Measurements from ENCODE around the gene PTPRK. TPM values are rescaled to one million over a fixed set of nuclear protein-coding genes. Genes with fewer than 3 reads are reported as not detected.

Gene PTPRK
- total RNA-seq, 1 experiment from 2014 or later = 34.2 TPM

GRCh38 chr6:128500749-128501600, 19.4 kb downstream of the PTPRK start:
- no peak for DNase-seq (ENCODE audit: low read depth, low spot score)
- Histone ChIP-seq H3K27ac (ENCODE audit: low read depth, low read length) (no peak overlapping the region), H3K4me2 (ENCODE audit: low read length) (no peak overlapping the region), H4K20me1 (ENCODE audit: insufficient read depth) (no peaks in the 10 kb centered on the region), H3K4me3 (replicated peaks in 1 of 2; ENCODE audit: low read depth in 1 of 2, low read length in 2 of 2) (no peak overlapping the region), H3K27me3 (ENCODE audit: insufficient read depth, low read length) (no peaks in the 10 kb centered on the region), H3K9ac (ENCODE audit: low read length) (no peak overlapping the region), H2AFZ (ENCODE audit: low read depth, low read length, poor library complexity, severe bottlenecking) (no peak overlapping the region), H3K79me2 (ENCODE audit: insufficient read depth, low read length) (peaks cover 9% of the 10 kb centered on the region), H3K36me3 (ENCODE audit: control insufficient read depth in 1 of 2, insufficient read depth in 2 of 2, low read length in 2 of 2) (no peaks in the 10 kb centered on the region), H3K9me3 (ENCODE audit: control insufficient read depth in 1 of 2, insufficient read depth in 1 of 2, low read depth in 1 of 2, low read length in 2 of 2) (no peaks in the 10 kb centered on the region), H3K4me1 (ENCODE audit: control insufficient read depth in 1 of 2, insufficient read depth in 2 of 2, low read length in 2 of 2) (no peaks in the 10 kb centered on the region), H3K9me2 (ENCODE audit: insufficient read depth) (no peaks in the 10 kb centered on the region)
- ChIA-PET POLR2A (no interaction called here), CTCF (no interaction called here), RAD21 (ENCODE audit: low non-redundant PET in 1 of 2, low total read pairs in 2 of 2, uncharacterized antibody in 2 of 2, unreplicated experiment in 2 of 2) (no interaction called here)
- no TSS peak for BruUV-seq (replicated peaks)
- no peak for ATAC-seq
- intact Hi-C loops (cut with micrococcal nuclease) = no loop called here
- TF ChIP-seq SRF (IDR thresholded peaks at IDR 0.05; ENCODE audit: low read depth) (no peak), POLR2A (IDR thresholded peaks at IDR 0.05; ENCODE audit: borderline replicate concordance, extremely low read depth, insufficient read depth, insufficient read length) (no peak), REST (IDR thresholded peaks at IDR 0.05; ENCODE audit: low read depth) (no peak), CBX3 (IDR thresholded peaks at IDR 0.05; ENCODE audit: low read depth) (no peak), ZNF274 (IDR thresholded peaks at IDR 0.05; ENCODE audit: low read depth, low read length) (no peak), POLR2AphosphoS5 (IDR thresholded peaks at IDR 0.05; ENCODE audit: low read depth, low read length) (no peak), ZBTB33 (IDR thresholded peaks at IDR 0.05; ENCODE audit: extremely low read depth, insufficient replicate concordance, low read length) (no peak), EZH2 (IDR thresholded peaks at IDR 0.05) (no peak), EZH2phosphoT487 (IDR thresholded peaks at IDR 0.05; ENCODE audit: borderline replicate concordance) (no peak)
- TF ChIP-seq, protein P1, sequence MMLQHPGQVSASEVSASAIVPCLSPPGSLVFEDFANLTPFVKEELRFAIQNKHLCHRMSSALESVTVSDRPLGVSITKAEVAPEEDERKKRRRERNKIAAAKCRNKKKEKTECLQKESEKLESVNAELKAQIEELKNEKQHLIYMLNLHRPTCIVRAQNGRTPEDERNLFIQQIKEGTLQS (IDR thresholded peaks at IDR 0.05) = no peak
- TF ChIP-seq, protein P2, sequence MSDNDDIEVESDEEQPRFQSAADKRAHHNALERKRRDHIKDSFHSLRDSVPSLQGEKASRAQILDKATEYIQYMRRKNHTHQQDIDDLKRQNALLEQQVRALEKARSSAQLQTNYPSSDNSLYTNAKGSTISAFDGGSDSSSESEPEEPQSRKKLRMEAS (IDR thresholded peaks at IDR 0.05) = no peak
